Right cardiac atrium (tissue), 5 donors: ENCODE measurements around the gene S100A9. TPM values are rescaled to one million over a fixed set of nuclear protein-coding genes. Genes with fewer than 3 reads are reported as not detected.
"Not testable (repeated sequence)": the region's sequence is repeated elsewhere in the genome, so short reads cannot be mapped to it uniquely, and the experiment has no call there.

Source experiments
- ATAC-seq, 2 donors: fragments of 200-7000 bp; cut with Tn5 transposase; one replicate each; pipeline versions ENCODE4 v1.8.0 to v1.9.1; 2020; ENCODE audit warnings: moderate library complexity in 2 of 2, mild to moderate bottlenecking in 1 of 2
- DNase-seq, 3 donors: peaks; one replicate each; pipeline ENCODE4 v3.0.0-alpha.2; 2020
- H3K27ac ChIP-seq: one replicate; pipeline ENCODE4 v1.5.1; 2013; ENCODE audit warnings: mild to moderate bottlenecking, low read length, control low read depth, moderate library complexity
- H3K27me3 ChIP-seq: one replicate; pipeline ENCODE4 v1.6.1; 2013; ENCODE audit not compliant: control insufficient read depth, insufficient read depth
- H3K4me1 ChIP-seq: one replicate; pipeline ENCODE4 v1.6.1; 2013; ENCODE audit warnings: low read length; ENCODE audit not compliant: control insufficient read depth, insufficient read depth
- H3K4me3 ChIP-seq: one replicate; pipeline ENCODE4 v1.5.1; 2013; ENCODE audit warnings: low read length, control low read depth
- H3K9me3 ChIP-seq: one replicate; pipeline ENCODE4 v1.6.1; 2013; ENCODE audit warnings: low read length; ENCODE audit not compliant: control insufficient read depth
- WGBS: extraction: QIAGEN DNeasy Blood & Tissue Kit; methylation state at CpG from one replicate; pipeline ENCODE4 v1.1.7; 2013; 5-methylcytosine and 5-hydroxymethylcytosine counted together
- intact Hi-C, 4 donors: fragments of 100-400 bp; cut with DNase I; formaldehyde crosslinking; loops; one replicate each; pipeline versions ENCODE4 v1.11.0 to v1.14.0; 2022 to 2023
- polyA plus RNA-seq: library from polyadenylated mRNA; stranded (reverse); fragments of 200-250 nt; gene quantifications from one replicate; pipeline ENCODE4 v1.2.3, GENCODE V29; 2013
- total RNA-seq, 4 donors: library from RNA; stranded (reverse); fragmentation: NEBNext Ultra II Directional; extraction: Animal tissue kit (Norgen Biotek cat#: 25700); gene quantifications; one replicate each; pipeline ENCODE4 v1.2.1, GENCODE V29; 2021
- donor health status: healthy with polysubstance abuse.
- donor health status: DM: no; HTN: yes; CAD: no.
- donor health status: DM: no; HTN: no; CAD: no.
- donor health status: DM: no; HTN: yes; CAD: no; lungs with severe emphysema.
- donor health status: DM: yes; HTN: yes; CAD: no.

S100A9 gene
- total and polyA plus RNA-seq, 5 donors, result 48.6 to 167 (median 131) TPM

- DNase-seq (no peak), ATAC-seq (no peak)
- H3K4me3 ChIP-seq, result no peak overlapping the region
- 79% methylated on average over 11 of the region's 11 CpGs for WGBS
- no peaks in the 10 kb centered on the region for H3K9me3 ChIP-seq
- no peaks in the 10 kb centered on the region for H3K4me1 ChIP-seq
- intact Hi-C loops, result no loop called here
- no peaks in the 10 kb centered on the region for H3K27me3 ChIP-seq
- H3K27ac ChIP-seq, result no peak overlapping the region
Observed at GRCh38 chr1:153403421-153404085, 45.9 kb downstream of the S100A9 start.

GRCh38 chr1:153404086-153404635, 46.5 kb downstream of the S100A9 start:
- Histone ChIP-seq H3K4me1 (no peaks in the 10 kb centered on the region), H3K27ac (no peak overlapping the region), H3K27me3 (no peaks in the 10 kb centered on the region), H3K4me3 (no peak overlapping the region), H3K9me3 (no peaks in the 10 kb centered on the region)
- ATAC-seq, result no peak
- DNase-seq, result no peak
- intact Hi-C loops, result no loop called here
- WGBS, result 67% methylated on average over 7 of the region's 7 CpGs

GRCh38 chr1:153404768-153405167, 47.1 kb downstream of the S100A9 start:
- DNase-seq (peak; percentile 42 to 73 (median 66)), ATAC-seq (no peak)
- Histone ChIP-seq H3K27ac (no peak overlapping the region), H3K27me3 (no peaks in the 10 kb centered on the region), H3K4me3 (no peak overlapping the region), H3K9me3 (no peaks in the 10 kb centered on the region), H3K4me1 (no peaks in the 10 kb centered on the region)
- intact Hi-C loops, result no loop called here
- 42% methylated on average over 15 of the region's 15 CpGs for WGBS

- H3K4me1 ChIP-seq, H3K27me3 ChIP-seq, H3K27ac ChIP-seq, H3K4me3 ChIP-seq, intact Hi-C loops, H3K9me3 ChIP-seq, DNase-seq: not testable (repeated sequence)
- ATAC-seq, result peak in 1 of 2 donors; percentile 11
- WGBS, result 64% methylated on average over 6 of the region's 6 CpGs
Observed at GRCh38 chr1:153405825-153406599, 48.4 kb downstream of the S100A9 start.

GRCh38 chr1:153407274-153407673, 49.6 kb downstream of the S100A9 start:
- H3K4me3 ChIP-seq, DNase-seq, H3K27me3 ChIP-seq, H3K9me3 ChIP-seq, H3K27ac ChIP-seq, intact Hi-C loops, ATAC-seq, H3K4me1 ChIP-seq: not testable (repeated sequence)
- WGBS, result 59% methylated on average over 11 of the region's 11 CpGs

Other genes with a start within 250 kb of the S100A9 start
- under 1 TPM in 1 of 4 donors, not detected in 3; 0.37 TPM for gene SPRR2F, start 244.3 kb upstream of the S100A9 start, total RNA-seq
- not detected for gene SPRR2F, start 244.3 kb upstream of the S100A9 start, polyA plus RNA-seq
- not detected for gene SPRR2G, start 207.0 kb upstream of the S100A9 start, total RNA-seq
- gene SPRR2G, start 207.0 kb upstream of the S100A9 start, polyA plus RNA-seq, result not detected
- not detected for gene LELP1, start 154.4 kb upstream of the S100A9 start, total RNA-seq
- gene LELP1, start 154.4 kb upstream of the S100A9 start, polyA plus RNA-seq, result not detected
- gene PRR9, start 140.3 kb upstream of the S100A9 start, total RNA-seq, result not detected
- not detected for gene PRR9, start 140.3 kb upstream of the S100A9 start, polyA plus RNA-seq
- not detected for gene LORICRIN, start 98.2 kb upstream of the S100A9 start, total RNA-seq
- gene LORICRIN, start 98.2 kb upstream of the S100A9 start, polyA plus RNA-seq, result not detected
- not detected for gene PGLYRP3, start 44.9 kb upstream of the S100A9 start, total RNA-seq
- gene PGLYRP3, start 44.9 kb upstream of the S100A9 start, polyA plus RNA-seq, result not detected
- gene PGLYRP4, start 9.0 kb upstream of the S100A9 start, total RNA-seq, result not detected
- not detected for gene PGLYRP4, start 9.0 kb upstream of the S100A9 start, polyA plus RNA-seq
- 1 to 10 TPM in 3 of 4 donors, under 1 TPM in 1; 0.68 to 2.6 (median 2.0) TPM for gene S100A12, start 17.8 kb downstream of the S100A9 start, total RNA-seq
- 1.9 TPM for gene S100A12, start 17.8 kb downstream of the S100A9 start, polyA plus RNA-seq
- gene S100A8, start 33.2 kb downstream of the S100A9 start, total RNA-seq, result 10 to 100 TPM; 27.5 to 98.1 (median 66.9) TPM
- 42.3 TPM for gene S100A8, start 33.2 kb downstream of the S100A9 start, polyA plus RNA-seq
- not detected for gene S100A7A, start 58.7 kb downstream of the S100A9 start, total RNA-seq
- gene S100A7A, start 58.7 kb downstream of the S100A9 start, polyA plus RNA-seq, result not detected
- gene S100A7, start 102.8 kb downstream of the S100A9 start, total RNA-seq, result not detected
- gene S100A7, start 102.8 kb downstream of the S100A9 start, polyA plus RNA-seq, result not detected
- 100 to 1,000 TPM; 334 to 461 (median 411) TPM for gene S100A6, start 178.1 kb downstream of the S100A9 start, total RNA-seq
- 819 TPM for gene S100A6, start 178.1 kb downstream of the S100A9 start, polyA plus RNA-seq
- gene S100A5, start 183.1 kb downstream of the S100A9 start, total RNA-seq, result not detected
- not detected for gene S100A5, start 183.1 kb downstream of the S100A9 start, polyA plus RNA-seq
- 100 to 1,000 TPM in 3 of 4 donors, 10 to 100 TPM in 1; 95.9 to 243 (median 148) TPM for gene S100A4, start 188.0 kb downstream of the S100A9 start, total RNA-seq
- gene S100A4, start 188.0 kb downstream of the S100A9 start, polyA plus RNA-seq, result 329 TPM
- gene S100A3, start 191.4 kb downstream of the S100A9 start, total RNA-seq, result 1 to 10 TPM in 2 of 4 donors, under 1 TPM in 2; 0.54 to 2.0 (median 1.1) TPM
- gene S100A3, start 191.4 kb downstream of the S100A9 start, polyA plus RNA-seq, result 1.6 TPM
- gene S100A2, start 208.0 kb downstream of the S100A9 start, total RNA-seq, result 1 to 10 TPM in 1 of 4 donors, under 1 TPM in 3; 0.92 to 1.2 (median 0.97) TPM
- gene S100A2, start 208.0 kb downstream of the S100A9 start, polyA plus RNA-seq, result 3.7 TPM